BJ (cell line): Measurements from ENCODE around the gene ABRACL. TPM values are rescaled to one million over a fixed set of nuclear protein-coding genes. Genes with fewer than 3 reads are reported as not detected.

ENCODE experiments used
- CTCF ChIA-PET: fragments of 350-600 bp; formaldehyde crosslinking; extraction: SDS; loops from one replicate; lab custom pipeline; 2021; ENCODE audit warnings: antibody characterized with exemption, inconsistent platforms; lab: Yijun Ruan, JAX
- POLR2A ChIA-PET: fragments of 300-600 bp; sonication (Branson Sonifier 250); formaldehyde crosslinking; extraction: SDS; loops from one replicate; lab custom pipeline; 2021; ENCODE audit warnings: antibody characterized with exemption; lab: Charles Lee
- DNase-seq: peaks from one replicate; pipeline ENCODE4 v3.0.0-alpha.2; 2011; ENCODE audit warnings: low read depth
- H3K27me3 ChIP-seq: 2 replicates; pipeline ENCODE4 v1.6.0; 2011; ENCODE audit warnings: low read length; ENCODE audit not compliant: control insufficient read depth, insufficient read depth
- H3K36me3 ChIP-seq: 2 replicates; pipeline ENCODE4 v1.5.1; 2011; ENCODE audit warnings: low read length; ENCODE audit not compliant: control insufficient read depth, insufficient read depth
- H3K4me3 ChIP-seq: 2 replicates; pipeline ENCODE4 v1.5.1; 2011; ENCODE audit warnings: low read depth, mild to moderate bottlenecking, control low read depth, low read length
- polyA minus RNA-seq: library from RNA; depleted of rRNA, polyadenylated mRNA; stranded (reverse); fragments of >200 nt; gene quantifications from 2 replicates; pipeline ENCODE4 v1.2.3, GENCODE V29; 2011; rRNA and poly(A)+ RNA removed
- polyA plus RNA-seq: library from polyadenylated mRNA; depleted of rRNA; stranded (reverse); fragments of >200 nt; gene quantifications from 2 replicates; pipeline ENCODE4 v1.2.3, GENCODE V29; 2011; rRNA removed
- TF ChIP-seq, protein P1 (sequence below): IDR thresholded peaks from 2 replicates; pipeline ENCODE4 v1.5.1; 2011; ENCODE audit warnings: low read depth, mild to moderate bottlenecking, control low read depth, inconsistent platforms, low read length, moderate library complexity; ENCODE audit not compliant: insufficient read depth

Gene ABRACL
- 13.1 and 23.1 TPM in 2 replicates for polyA plus RNA-seq
- polyA minus RNA-seq, result 4.5 and 5.9 TPM in 2 replicates

GRCh38 chr6:139028658-139029469 is at the start of gene ABRACL:
TSS of gene ABRACL (plus strand) at chr6:139028745. CDS start at chr6:139034161, 5,416 bp downstream.
- peaks cover 3% of the 10 kb centered on the region; the same call in 1 of the 2 replicates for H3K36me3 ChIP-seq
- DNase-seq, result no peak
- TF ChIP-seq, protein P1, sequence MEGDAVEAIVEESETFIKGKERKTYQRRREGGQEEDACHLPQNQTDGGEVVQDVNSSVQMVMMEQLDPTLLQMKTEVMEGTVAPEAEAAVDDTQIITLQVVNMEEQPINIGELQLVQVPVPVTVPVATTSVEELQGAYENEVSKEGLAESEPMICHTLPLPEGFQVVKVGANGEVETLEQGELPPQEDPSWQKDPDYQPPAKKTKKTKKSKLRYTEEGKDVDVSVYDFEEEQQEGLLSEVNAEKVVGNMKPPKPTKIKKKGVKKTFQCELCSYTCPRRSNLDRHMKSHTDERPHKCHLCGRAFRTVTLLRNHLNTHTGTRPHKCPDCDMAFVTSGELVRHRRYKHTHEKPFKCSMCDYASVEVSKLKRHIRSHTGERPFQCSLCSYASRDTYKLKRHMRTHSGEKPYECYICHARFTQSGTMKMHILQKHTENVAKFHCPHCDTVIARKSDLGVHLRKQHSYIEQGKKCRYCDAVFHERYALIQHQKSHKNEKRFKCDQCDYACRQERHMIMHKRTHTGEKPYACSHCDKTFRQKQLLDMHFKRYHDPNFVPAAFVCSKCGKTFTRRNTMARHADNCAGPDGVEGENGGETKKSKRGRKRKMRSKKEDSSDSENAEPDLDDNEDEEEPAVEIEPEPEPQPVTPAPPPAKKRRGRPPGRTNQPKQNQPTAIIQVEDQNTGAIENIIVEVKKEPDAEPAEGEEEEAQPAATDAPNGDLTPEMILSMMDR, result no peak
- H3K4me3 ChIP-seq, result peak within 1 kb of the TSS; percentile 68
- ChIA-PET POLR2A (interaction anchor here (0.6 kb wide), 1 partner anchor 69 kb away, joined by 3 read pairs; no protein-coding TSS in a partner anchor), CTCF (no interaction called here)
- H3K27me3 ChIP-seq, result no peaks in the 10 kb centered on the region

GRCh38 chr6:138979365-138979764 is 49.2 kb upstream of the ABRACL start:
- ChIA-PET CTCF (no interaction called here), POLR2A (no interaction called here)
- TF ChIP-seq, protein P1, result no peak
- no peak for DNase-seq
- no peak overlapping the region for H3K4me3 ChIP-seq
- H3K36me3 ChIP-seq, result no peaks in the 10 kb centered on the region
- H3K27me3 ChIP-seq, result no peaks in the 10 kb centered on the region

- ChIA-PET CTCF (no interaction called here), POLR2A (no interaction called here)
- H3K27me3 ChIP-seq, result no peaks in the 10 kb centered on the region
- no peak overlapping the region for H3K4me3 ChIP-seq
- TF ChIP-seq, protein P1, result no peak
- no peak for DNase-seq
- no peaks in the 10 kb centered on the region for H3K36me3 ChIP-seq
Observed at GRCh38 chr6:138979813-138980668, 48.5 kb upstream of the ABRACL start.

DNA sequence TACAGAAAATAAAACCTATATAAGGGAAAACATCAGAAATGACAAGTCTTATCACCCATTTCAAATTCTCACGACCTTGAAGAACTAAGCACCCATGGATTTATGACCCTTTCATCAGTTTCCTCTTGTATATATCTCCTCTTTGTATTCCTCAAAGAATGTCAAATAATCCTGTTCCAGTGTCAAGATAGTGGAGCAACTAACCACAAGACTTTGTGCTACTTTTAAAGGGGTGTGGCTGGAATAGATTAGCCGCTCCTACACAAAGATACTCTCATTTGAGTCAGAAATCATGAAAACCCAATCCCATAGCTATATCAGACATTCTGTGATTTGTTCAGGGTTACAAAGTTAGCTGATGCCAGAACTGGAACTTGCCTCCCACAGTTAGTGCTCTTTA is 47.1 kb upstream of the ABRACL start:
- ChIA-PET POLR2A (no interaction called here), CTCF (interaction anchor here (2.2 kb wide), 1 partner anchor 11 kb away, joined by 8 read pairs; no protein-coding TSS in a partner anchor)
- no peaks in the 10 kb centered on the region for H3K27me3 ChIP-seq
- no peaks in the 10 kb centered on the region for H3K36me3 ChIP-seq
- H3K4me3 ChIP-seq, result no peak overlapping the region
- DNase-seq, result no peak
- TF ChIP-seq, protein P1, result no peak

- DNase-seq, result no peak
- H3K27me3 ChIP-seq, result no peaks in the 10 kb centered on the region
- POLR2A ChIA-PET, result no interaction called here
- CTCF ChIA-PET, result interaction anchor here (0.9 to 6.3 kb wide), 6 partner anchors 13 to 627 kb away, joined by 3 to 50 read pairs (median 3); no protein-coding TSS in a partner anchor
- H3K36me3 ChIP-seq, result no peaks in the 10 kb centered on the region
- TF ChIP-seq, protein P1, result no peak
- peak overlapping the region; percentile 93 for H3K4me3 ChIP-seq
Observed at GRCh38 chr6:138986578-138986977, 42.0 kb upstream of the ABRACL start.
